Measurements from ENCODE around the gene QRSL1.
"Not testable (repeated sequence)": the region's sequence is repeated elsewhere in the genome, so short reads cannot be mapped to it uniquely, and the experiment has no call there.

QRSL1 gene

DNA sequence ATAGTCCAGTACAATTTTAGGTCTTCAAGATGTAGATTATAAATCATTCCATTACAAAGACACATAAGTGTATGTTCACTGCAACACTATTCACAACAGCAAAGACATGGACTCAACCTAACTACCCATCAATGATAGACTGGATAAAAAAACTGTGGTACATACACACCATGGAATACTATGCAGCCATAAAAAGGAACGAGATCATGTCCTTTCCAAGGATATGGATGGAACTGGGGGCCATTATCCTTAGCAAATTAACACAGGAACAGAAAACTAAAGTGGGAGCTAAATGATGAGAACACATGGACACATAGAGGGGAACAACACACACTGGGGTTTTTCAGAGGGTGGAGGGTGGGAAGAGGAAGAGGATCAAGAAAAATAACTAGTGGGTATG, 6.3 kb upstream of the QRSL1 start:
- DNase-seq (ENCODE audit: low read depth) = no peak

DNA sequence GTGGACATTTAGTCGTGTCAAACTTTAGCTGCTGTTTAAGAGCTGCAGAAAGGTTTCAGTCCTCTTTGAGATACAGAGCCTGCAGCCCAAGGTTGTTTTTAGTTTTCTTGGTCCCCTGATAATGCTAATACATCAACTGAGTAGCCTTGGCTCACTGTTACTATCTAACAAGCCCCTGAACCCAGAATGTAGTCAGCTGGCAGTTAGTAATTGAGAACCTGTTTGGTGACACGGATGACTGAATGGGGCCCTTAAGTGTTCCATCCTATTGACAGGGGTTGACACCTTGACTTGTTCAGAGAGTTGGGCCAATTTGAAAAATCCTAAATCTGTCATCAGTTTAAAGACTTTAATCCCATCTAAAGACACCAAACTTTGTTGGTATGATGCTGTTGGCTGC, 2.9 kb upstream of the QRSL1 start:
- DNase-seq (ENCODE audit: low read depth) = no peak

DNA sequence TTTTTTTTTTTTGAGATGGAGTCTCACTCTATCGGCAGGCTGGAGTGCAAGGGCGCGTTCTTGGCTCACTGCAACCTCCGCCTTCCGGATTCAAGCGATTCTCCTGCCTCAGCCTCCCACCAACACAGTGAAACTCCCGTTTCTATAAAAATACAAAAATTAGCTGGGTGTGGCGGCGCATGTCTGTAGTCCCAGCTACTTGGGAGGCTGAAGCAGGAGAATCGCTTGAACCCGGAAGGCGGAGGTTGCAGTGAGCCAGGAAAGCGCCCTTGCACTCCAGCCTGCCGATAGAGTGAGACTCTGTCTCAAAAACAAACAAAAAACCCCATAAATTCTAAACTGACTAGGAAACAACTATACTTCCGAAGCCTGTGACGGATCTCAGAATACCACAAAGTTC, 1.6 kb upstream of the QRSL1 start:
- not testable (repeated sequence) for DNase-seq (ENCODE audit: low read depth)

DNA sequence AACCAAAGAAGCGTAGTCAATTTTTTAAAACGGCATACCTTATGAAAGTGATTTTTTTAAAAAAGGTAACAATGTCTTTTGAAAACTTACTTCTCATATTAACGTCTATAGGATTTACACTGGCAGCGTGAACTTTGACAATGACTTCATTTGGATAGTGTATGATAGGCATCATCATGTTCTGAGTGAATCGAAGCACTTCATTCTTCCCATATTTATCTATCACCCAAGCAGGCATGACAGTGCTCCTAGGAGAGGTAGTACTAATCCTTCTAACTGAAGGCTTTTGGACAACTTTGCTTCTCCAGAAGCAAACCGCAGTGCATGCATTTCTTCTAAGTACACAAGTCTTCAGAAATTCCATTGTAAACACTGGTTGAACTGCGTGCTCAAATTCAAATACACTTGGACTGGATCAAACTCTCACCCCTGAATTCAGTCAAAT, 698 bp upstream of the QRSL1 start:
- DNase-seq (ENCODE audit: low read depth) = no peak

DNA sequence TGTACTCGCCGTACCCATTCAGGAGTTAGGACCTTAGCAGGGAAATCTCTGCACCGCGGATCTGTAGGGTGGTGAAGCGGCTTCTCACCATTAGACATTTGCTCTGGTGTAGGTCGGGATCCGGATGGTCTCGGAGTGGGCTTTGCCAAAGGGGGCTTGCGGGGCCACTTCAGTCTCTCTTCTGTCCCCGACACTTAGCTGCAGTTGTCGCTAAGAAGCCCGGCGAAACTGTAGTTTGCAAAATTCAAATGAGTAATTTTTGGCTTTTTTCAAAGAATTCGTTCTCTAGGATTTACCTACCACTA, 433 bp downstream of the QRSL1 start:
- no peak for DNase-seq (ENCODE audit: low read depth)

DNA sequence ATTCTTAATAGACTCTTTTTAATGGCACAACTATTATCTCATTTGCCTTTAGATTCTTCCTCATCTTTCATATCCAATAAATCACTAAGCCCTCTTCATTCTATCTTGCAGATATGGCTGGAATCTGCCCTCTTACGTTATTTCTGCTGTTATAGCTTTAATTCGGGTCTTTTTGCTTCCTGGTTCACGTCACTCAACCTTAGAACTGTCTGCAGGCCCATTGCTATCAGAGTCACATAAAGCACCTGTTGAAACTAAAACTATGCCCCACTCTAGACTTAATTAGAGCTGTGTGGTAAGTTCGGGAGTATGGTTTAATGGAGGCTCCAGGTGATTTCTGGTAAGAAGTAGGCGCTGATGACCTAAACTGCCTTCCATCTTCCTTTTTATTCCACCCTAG, 988 bp downstream of the QRSL1 start:
- DNase-seq (ENCODE audit: low read depth) = no peak

DNA sequence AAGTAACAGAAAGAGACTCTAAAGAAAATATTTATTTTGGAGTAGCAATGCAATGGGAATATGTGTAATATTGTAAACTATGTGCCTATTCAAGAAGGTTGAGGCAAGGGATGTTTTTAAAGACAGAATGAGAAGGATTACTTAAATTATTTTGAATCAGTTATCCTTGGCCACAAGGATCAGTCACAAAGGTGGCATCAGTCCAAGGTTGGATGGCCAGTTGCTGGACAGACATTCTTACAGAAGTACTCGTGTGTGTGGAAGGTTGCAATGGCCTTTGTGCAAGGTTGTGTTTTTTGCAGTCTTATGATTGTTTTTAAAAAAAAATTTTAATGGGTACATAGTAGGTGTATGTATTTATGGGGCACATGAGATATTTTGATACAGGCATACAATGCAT, 2.0 kb downstream of the QRSL1 start:
- no peak for DNase-seq (ENCODE audit: low read depth)

DNA sequence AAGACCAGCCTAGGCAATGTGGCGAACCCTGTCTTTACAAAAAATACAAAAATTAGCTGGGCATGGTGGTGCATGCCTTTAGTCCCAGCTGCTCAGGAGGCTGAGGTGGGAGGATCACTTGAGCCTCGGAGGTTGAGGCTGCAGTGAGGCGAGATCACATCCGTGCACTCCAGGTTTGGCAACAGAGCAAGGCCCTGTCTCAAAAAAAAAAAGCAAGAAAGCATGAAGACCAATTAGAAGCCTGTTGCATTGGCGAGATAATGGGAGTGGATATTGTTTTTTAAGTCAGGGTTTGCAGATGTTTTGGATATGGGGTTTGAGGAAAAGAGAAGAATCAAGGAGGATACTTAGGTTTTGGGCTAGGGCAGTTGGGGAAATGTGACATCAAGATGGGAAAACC, 5.2 kb downstream of the QRSL1 start:
- no peak for DNase-seq (ENCODE audit: low read depth)

DNA sequence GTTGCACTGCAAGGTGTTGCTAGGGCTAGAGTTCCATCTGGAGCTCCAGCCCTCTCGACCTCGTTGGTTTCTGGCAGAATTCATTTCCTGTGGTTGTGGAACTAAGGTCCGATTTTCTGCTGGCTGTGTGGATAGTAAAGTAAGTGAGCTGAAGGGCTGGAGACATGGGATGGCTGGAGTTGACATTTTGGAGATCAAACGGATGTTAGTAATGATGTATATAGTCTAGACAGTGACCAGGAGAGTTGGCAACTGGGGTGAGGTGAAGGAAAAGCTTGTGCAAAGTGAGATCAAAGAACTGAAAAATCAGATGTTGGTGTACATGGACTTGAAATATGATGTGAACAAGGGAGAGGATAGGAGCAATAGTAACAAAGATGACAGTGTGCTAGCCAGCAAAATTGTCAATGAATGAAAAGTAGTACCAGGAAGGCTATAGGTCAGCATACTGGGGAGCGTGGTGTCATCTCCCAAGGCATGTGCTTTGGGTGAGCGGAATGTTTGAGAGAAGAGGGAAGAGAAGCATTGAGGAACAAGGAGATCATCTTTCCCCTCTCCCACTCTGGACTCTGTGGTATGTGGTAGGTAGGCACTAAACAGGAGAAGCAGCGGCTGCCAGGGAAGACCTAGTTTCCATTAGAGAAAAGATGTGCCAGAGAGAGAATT, 7.8 kb downstream of the QRSL1 start:
- DNase-seq (ENCODE audit: low read depth) = no peak

DNA sequence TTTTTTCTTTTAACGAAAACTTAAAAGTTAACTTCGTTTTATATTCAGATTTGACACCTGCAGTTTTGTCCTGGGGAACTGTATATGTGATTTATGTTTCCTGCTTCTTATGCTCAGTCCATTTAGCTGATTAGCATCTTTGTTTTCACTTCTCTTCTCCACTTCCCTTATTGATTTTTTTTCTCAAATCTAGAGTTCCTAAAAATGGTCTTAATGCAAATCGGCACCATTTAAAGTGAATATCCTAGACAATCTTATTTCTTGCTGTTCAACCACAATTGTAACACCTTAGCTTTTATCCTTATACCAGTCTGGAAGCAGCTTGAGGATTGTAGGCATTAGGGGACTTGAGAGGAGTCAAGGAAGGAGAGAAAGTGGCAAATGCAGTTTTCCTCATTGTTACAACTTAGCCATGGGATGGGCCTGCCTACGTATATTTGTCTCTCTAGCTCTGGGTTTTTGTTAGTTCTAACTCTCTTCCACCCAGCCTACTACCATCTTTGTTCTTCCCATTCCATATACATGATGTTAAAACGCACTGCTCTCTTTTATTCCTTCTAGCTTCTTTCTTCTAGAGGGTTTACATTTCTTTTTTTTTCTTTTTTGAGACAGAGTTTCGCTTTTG, 8.5 kb downstream of the QRSL1 start:
- DNase-seq (ENCODE audit: low read depth) = no peak

DNA sequence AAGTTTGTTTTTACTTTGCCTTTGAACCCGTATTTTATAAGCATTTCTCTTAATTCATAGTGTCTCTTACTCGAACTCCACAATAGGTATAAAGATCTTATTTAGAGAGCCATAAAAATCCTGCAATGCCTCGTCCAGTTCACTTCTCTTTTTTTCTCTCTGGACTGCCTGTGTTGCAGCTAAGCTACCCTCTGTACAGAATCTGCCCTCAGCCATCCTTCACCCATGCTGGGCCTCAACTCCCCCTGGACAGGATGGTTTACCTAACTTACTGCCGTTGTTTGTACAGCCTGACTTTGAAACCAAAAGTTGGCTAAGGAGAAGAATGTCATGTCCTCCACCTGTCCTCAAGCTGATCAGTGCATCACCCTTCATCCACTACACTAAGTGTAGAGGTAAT, 10.4 kb downstream of the QRSL1 start:
- DNase-seq (ENCODE audit: low read depth) = no peak

DNA sequence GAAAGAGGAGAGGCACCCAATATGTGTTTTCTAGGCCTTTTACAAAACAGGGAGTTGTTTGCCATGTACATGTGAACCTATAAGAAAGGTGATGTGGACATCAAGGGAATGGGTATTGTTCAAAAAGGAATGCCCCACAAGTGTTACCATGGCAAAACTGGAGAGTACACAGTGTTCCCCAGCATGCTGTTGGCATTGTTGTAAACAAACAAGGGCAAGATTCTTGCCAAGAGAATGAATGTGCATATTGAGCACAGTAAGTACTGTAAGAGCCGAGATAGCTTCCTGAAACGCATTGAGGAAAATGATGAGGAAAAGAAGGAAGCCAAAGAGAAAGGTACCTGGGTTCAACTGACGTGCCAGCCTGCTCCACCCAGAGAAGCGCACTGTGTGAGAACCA, 13.1 kb downstream of the QRSL1 start:
- DNase-seq (ENCODE audit: low read depth) = no peak

DNA sequence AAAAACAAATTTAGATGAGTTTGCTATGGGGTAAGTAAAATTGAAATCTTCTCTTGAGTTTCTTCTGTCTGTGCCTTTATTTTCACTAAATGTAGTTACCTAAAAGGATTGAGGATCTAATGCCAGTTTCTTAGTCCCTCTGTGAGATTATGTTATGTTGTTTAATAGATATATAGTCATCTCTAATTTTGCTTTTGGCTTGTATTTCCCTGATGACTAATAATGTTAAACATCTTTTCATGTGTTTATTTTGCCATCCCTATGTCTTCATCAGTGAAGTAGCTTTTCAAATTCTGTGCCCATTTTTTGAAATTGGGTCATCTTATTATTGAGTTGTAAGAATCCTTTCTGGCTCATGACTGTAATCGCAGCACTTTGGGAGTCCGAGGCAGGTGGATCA, 13.7 kb downstream of the QRSL1 start:
- no peak for DNase-seq (ENCODE audit: low read depth)

DNA sequence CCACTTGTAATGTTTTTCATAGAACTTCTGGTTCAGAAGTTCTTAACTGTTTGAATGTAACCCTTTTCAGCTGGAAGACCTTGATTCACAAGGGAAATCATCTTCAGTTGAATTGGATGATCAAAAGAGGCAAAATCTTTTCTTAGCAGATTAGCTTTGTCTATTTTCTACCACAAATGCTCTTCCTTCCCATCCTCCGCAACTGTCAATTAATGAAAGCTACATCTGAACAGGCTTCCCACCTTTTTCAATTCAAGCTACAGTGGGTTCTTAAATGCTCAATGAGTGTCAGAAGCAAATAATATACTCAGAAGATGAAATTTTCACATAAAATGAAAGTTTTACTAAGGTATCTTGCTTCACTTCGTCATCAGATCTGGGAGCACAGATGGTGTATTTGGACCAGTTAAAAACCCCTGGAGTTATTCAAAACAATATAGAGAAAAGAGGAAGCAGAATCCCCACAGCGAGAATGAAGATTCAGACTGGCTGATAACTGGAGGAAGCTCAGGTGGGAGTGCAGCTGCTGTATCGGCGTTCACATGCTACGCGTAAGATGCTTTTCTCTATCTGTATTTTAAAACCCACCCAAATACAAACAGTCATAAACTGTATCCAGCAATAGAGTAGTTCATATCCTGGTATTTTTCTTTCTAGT, 19.4 kb downstream of the QRSL1 start:
- DNase-seq (ENCODE audit: low read depth) = no peak

DNA sequence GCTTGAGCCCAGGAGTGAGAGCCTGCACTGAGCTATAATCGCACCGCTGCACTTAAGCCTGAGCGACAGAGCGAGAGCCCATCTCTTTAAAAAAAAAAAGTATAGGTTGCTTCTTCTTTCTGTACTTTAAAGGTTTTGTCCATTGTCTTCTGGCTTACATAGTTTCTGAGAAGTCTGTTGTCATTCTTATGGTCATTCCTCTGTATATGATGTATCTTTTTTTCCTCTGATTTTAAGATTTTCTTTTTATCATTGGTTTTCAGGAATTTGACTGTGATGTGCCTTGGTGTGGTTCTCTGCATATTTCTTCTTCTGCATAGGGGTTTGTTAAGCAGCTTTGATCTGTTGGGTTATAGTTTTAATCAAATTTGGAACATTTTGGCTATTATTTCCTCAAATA, 29.1 kb downstream of the QRSL1 start:
- DNase-seq (ENCODE audit: low read depth) = no peak

DNA sequence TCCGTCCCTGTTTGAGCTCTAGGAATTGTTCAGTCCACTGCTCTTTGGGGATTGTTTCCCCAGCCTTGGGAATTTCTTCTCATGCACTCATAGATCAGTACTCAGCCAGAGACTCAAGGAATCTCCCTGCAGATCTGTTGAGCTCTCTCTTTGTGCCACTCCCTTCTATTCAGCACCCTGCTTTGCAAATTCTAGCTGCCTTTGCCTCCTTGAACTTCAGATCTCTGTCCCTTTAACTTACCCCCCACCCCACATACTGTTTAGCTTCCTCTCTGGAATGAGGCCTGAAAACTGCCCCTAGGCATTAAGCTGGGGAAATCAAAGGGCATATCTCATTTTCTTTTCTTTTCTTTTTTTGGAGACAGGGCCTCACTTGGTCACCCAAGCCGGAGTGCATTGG, 30.5 kb downstream of the QRSL1 start:
- DNase-seq (ENCODE audit: low read depth) = no peak

DNA sequence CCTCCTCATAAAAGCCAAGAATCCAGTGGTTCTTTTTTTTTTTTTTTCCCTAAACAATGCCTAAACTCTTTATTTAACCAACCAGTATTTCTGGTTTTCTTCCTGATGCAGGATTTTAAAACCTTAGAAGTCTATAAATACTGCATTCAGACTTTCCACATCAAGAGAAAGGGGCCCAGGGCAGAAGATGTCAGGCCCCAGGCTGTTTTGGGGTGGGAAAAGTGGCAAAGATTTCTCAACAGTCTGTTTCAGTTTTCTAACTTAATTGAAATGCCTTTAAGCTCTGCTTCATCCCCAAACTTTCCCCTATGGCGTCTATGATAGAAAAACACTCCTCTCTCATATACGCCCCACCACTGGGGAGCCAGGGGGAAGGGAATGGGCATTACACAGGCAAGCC, 33.1 kb downstream of the QRSL1 start:
- DNase-seq (ENCODE audit: low read depth) = no peak

DNA sequence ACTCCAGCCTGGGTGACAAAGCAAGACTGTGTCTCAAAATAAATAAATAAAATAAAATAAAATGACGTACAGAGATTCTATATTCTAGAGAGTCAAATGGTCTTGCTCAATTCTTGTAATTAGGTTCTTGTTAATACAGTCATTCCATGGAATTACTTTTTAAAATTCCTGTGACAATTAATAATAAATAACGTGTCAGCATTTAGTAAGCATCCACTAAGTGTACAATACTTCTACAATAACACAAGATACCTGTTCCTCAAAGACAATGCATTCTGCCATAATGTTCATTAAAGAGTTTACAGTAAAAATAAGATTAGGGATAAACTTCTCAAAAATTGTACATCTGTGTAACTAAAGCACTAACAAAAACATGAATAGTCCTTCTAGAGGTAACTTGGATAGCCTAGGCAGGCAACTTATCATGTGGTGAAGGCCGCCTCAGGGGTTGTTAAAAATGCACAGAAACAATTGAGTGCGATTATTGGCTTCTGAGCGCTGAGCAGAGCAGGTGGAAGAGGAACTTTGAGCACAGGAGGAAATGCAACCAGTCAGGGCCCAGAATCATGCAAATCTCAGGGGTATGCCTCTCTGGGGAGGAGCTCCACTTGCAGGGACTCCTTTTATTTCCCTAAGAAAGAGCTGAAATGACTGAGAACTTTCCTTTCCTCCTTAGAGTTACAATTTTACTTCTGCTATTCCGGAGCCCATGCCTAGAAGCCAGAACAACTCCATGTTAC, 37.1 kb downstream of the QRSL1 start:
- no peak for DNase-seq (ENCODE audit: low read depth)

DNA sequence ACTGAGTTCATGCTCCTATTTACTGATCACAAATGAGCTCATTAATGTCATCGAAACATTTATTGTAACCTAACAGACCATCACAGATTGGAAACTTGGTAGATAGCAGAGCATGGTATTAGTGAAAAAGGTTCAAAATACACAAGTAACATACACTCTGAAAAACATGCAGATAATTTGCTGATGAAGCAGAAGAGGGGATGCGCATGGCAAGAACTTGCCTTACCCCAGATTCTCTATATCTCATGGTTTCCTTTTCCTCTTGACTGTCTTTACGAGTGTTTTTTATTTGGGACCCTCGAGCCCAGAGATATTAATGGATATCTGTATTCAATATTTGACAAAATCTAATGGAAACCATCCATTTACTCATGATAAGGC, 37.6 kb downstream of the QRSL1 start:
- DNase-seq (ENCODE audit: low read depth) = no peak

DNA sequence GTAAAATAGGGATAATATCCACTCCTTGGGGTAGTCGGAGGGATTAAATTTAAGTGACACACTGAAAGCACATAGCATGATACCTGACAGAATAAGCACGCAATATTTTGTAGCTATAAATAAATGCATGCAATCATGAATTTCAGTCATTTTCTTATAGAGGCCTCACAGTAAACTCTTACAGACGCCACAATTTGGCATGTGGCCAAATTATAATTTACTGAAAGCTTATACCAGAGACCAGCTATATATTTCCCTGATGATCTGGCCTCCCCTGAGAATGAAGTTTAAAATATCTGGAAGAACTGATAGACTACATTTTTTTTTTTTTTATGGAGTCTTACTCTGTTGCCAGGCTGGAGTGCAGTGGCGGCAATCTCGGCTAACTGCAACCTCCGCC, 40.9 kb downstream of the QRSL1 start:
- DNase-seq (ENCODE audit: low read depth) = no peak

DNA sequence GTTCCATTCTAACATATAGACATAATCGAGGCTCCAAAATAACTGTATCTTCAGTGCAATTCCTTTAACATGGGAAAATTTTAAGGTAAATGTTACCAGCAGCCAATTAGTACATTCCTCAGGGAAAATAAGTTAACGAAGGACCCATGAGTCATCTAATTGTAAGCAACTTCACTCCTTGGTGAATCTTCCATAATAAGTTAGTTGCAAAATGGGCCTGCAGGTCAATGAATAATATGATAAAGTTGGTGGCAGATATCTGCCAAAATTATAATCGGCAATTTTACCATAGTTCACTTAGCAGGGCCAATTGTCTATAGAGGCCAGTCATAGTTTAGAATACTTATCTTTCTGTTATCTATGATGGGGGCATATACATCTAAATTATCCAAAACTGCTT, 42.3 kb downstream of the QRSL1 start:
- DNase-seq (ENCODE audit: low read depth) = no peak

DNA sequence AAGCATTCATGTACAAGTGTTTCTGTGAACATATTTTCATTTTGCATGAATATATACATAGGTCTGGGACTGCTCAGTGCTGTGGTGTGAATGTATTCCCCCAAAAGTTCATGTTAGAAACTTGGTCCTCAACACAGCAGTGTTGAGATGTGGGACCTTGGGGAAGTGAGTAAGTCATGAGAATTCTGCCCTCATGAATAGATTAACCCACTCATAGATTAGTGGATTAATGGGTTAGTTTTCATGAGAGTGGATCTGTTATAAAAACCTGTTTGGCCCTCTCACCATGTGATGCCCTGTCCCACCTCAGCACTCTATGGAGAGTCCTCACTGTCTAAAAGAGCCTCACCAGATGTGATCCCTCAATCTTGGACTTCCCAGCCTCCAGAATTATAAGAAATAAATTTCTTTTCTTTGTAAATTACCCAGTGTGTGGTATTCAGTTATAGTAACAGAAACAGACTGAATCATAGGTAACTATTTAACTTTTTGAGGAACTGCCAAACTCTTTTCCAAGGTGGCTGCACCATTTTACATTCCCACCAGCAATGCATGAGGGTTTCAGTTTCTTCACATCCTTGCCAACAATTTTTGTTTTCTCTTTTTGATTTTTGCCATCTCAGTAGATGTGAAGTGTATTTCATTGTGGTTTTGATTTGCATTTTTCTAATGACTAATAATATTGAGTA, 45.3 kb downstream of the QRSL1 start:
- DNase-seq (ENCODE audit: low read depth) = no peak

DNA sequence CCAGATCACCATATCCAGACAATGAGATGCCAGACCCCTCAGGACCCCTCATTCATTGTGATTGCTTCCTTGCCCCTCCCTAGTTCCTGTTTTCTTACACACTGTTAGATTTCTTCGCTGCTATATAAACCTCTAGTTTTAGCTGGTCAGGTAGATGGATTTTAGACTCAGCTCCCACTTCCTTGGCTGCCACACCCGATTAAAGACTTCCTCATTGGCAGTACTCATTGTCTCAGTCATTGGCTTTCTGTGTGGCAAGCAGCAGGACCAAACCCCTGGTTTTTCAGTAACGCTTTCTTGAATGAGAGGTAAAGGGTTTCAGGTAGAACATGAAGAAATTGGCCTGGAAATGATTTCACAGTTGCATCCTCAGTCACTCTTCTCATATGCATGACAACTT, 47.9 kb downstream of the QRSL1 start:
- no peak for DNase-seq (ENCODE audit: low read depth)
